GM12875 (cell line): ENCODE results near the gene ARHGAP4.

Source experiments
- H3K4me3 ChIP-seq: one replicate; pipeline ENCODE4 v1.5.1; 2011; ENCODE audit warnings: low read depth, low read length, control low read depth
- TF ChIP-seq, protein P1 (sequence below): IDR thresholded peaks from 2 replicates; pipeline ENCODE4 v1.5.1; 2011; ENCODE audit warnings: low read depth, mild to moderate bottlenecking, control low read depth, inconsistent platforms, low read length, moderate library complexity, borderline replicate concordance; ENCODE audit not compliant: insufficient read depth

Gene ARHGAP4

GRCh38 chrX:153961292-153961691 lies 35.2 kb upstream of the ARHGAP4 start:
- TF ChIP-seq, protein P1, sequence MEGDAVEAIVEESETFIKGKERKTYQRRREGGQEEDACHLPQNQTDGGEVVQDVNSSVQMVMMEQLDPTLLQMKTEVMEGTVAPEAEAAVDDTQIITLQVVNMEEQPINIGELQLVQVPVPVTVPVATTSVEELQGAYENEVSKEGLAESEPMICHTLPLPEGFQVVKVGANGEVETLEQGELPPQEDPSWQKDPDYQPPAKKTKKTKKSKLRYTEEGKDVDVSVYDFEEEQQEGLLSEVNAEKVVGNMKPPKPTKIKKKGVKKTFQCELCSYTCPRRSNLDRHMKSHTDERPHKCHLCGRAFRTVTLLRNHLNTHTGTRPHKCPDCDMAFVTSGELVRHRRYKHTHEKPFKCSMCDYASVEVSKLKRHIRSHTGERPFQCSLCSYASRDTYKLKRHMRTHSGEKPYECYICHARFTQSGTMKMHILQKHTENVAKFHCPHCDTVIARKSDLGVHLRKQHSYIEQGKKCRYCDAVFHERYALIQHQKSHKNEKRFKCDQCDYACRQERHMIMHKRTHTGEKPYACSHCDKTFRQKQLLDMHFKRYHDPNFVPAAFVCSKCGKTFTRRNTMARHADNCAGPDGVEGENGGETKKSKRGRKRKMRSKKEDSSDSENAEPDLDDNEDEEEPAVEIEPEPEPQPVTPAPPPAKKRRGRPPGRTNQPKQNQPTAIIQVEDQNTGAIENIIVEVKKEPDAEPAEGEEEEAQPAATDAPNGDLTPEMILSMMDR = no peak

DNA sequence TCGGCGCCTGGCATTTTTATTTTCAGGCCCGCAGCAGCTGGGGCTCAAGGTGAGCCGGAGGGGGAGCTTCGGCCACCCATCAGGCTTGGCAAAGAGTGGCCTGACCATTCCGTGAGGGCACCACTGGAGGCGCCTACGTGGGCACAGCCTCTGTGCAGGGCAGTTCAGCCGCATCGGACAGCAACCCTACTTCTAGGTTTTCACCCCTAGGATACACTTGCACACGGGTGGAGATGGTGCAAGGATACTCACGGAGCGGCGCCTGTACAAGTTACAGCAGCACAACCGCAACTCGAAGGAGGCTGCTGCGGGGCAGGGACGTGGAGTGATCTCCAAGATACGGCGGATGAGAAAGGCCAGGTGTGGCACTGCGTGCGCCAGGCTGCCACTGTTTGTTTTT lies 34.7 kb upstream of the ARHGAP4 start:
- H3K4me3 ChIP-seq = no peak overlapping the region
- TF ChIP-seq, protein P1 = no peak

More at GRCh38 chrX:153961292-153961691, 35.2 kb upstream of the ARHGAP4 start:
- no peak overlapping the region for H3K4me3 ChIP-seq

DNA sequence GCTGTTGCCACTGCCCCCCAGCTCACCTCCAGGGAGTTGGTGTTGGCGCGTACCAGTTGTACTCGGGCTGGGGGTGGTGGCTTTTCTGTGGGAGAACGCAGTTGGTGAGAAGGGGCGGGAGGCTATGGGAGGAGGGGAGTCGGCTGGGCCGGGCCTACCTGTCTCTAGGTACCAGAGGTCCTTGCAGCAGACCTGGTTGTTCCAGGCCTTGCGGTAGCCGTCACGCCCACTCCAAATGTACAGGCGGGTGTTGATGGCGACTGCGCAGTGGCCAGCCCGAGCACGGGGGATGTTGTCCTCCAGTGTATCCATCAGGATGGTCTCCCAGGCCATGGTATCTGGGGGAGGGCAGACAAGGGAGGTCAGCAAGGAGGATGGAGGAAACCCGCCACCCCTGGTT lies 34.0 kb upstream of the ARHGAP4 start:
- TF ChIP-seq, protein P1 = no peak
- no peak overlapping the region for H3K4me3 ChIP-seq

DNA sequence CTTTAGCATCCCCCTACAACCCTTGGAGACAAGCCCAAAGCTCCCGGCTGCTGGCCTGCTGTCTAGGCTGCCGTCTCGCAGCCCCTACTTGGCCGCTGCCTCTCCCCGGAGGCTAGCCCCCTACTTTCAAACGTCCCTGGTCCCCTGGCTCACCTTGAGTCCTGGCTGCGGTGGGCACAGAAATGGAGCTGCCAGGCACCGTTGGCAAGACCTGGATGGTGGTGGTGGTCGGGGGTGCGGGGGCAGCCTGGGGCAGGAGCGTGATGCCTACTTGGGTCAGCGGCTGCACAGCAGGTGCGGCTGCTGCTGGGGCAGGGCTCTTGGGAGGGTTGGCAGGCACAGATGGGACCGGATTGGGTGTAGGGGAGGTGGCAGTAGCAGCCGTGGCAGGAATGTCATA lies 33.6 kb upstream of the ARHGAP4 start:
- no peak overlapping the region for H3K4me3 ChIP-seq
- TF ChIP-seq, protein P1 = no peak

GRCh38 chrX:153958605-153959004 lies 32.5 kb upstream of the ARHGAP4 start:
- TF ChIP-seq, protein P1 = no peak
- no peak overlapping the region for H3K4me3 ChIP-seq

GRCh38 chrX:153957224-153957623 lies 31.2 kb upstream of the ARHGAP4 start:
- no peak overlapping the region for H3K4me3 ChIP-seq
- TF ChIP-seq, protein P1 = no peak

DNA sequence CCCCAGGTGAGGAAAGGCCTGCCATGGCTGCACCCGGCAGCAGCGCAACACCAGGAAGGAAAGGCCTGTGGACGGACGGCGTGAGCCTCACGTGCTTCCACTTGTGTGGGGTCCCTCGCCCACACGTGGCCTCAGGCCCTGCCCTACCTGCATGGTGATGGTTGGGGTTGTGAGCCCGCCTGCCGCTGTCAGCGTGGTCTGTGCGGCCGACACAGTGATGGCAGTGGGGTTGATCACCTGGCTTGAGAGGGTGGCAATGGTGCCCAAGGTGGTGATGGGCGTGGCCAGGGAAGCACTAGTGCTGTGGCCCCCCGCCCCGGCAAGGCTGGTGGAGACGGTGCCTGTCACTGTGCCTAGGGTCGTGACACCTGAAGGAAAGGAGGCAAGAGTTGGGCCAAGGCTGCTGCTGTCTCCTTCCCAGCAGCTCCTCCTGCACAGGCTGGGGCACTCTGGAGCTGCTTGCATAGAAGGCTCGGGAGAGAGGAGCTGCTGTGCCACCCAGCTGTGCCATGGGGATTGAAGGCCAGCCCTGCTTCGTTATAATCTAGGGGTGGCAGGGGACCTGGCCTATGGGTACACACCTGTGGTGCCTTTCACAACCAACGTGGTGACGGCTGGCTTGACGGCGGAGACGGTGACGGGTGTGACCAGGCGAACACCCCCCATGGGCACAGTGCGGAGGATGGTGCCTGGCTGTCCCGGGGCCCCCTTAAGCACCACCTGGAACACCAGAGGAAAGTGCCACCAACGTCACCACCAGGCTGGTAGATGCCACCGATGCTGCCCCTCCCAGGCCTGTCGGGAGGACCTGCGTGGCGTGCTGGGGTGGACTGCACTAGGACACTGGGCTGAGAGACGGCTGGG lies 30.2 kb upstream of the ARHGAP4 start:
- H3K4me3 ChIP-seq = no peak overlapping the region
- TF ChIP-seq, protein P1 = no peak
